K562 (cell line): ENCODE results near the gene MRPS10. TPM values are rescaled to one million over a fixed set of nuclear protein-coding genes. Genes with fewer than 3 reads are reported as not detected.

Experiments
- FOXJ2 ChIP-seq: fragments of 200-800 bp; sonication (Bioruptor generic); IDR thresholded peaks from 2 replicates; pipeline ENCODE4 v1.6.1; 2016; ENCODE audit warnings: missing genetic modification characterization, missing compliant biosample characterization
- KHSRP ChIP-seq: fragments of 450-650 bp; IDR thresholded peaks from 2 replicates; pipeline ENCODE4 v1.6.1; 2017
- MAFG ChIP-seq: fragments of 450-650 bp; conservative IDR thresholded peaks from 2 replicates; pipeline ENCODE4 v1.6.1; 2016; ENCODE audit warnings: missing genetic modification characterization, missing compliant biosample characterization
- NCOR1 ChIP-seq: fragments of 450-650 bp; IDR thresholded peaks from 2 replicates; pipeline ENCODE4 v1.6.1; 2016; ENCODE audit warnings: mild to moderate bottlenecking, moderate library complexity
- OTX1 ChIP-seq: fragments of 450-650 bp; formaldehyde crosslinking; IDR thresholded peaks from 2 replicates; pipeline ENCODE4 v1.4.0; 2022; ENCODE audit warnings: mild to moderate bottlenecking
- POLR2AphosphoS2 ChIP-seq: IDR thresholded peaks from 2 replicates; pipeline ENCODE4 v1.6.1; 2012; ENCODE audit warnings: low read length, improper control_type of control experiment
- POLR2B ChIP-seq: fragments of 450-650 bp; IDR thresholded peaks from 2 replicates; pipeline ENCODE4 v1.6.1; 2018; ENCODE audit warnings: low read depth; ENCODE audit not compliant: partially characterized antibody
- RAD21 ChIP-seq, 2 experiments: fragments of 250-450 bp in 1 of 2; fragments of 450-650 bp in 1 of 2; sonication (Bioruptor Pico) in 1 of 2; formaldehyde crosslinking in 1 of 2; IDR thresholded peaks in 1 of 2; conservative IDR thresholded peaks in 1 of 2; 2 replicates each; pipeline versions ENCODE4 v1.4.0 to v1.8.0; 2020 to 2022; ENCODE audit warnings: mild to moderate bottlenecking in 2 of 2, moderate library complexity in 1 of 2
- ZNF583 ChIP-seq: fragments of 250-450 bp; sonication (Bioruptor Pico); IDR thresholded peaks from 2 replicates; pipeline ENCODE4 v1.4.0; 2020
- ZSCAN32 ChIP-seq: fragments of 450-650 bp; formaldehyde crosslinking; IDR thresholded peaks from 2 replicates; pipeline ENCODE4 v1.4.0; 2020; ENCODE audit warnings: mild to moderate bottlenecking, moderate library complexity
- polyA plus RNA-seq, 8 experiments: library from polyadenylated mRNA; depleted of rRNA in 4 of 8; stranded (reverse) in 5 of 8; unstranded in 3 of 8; fragments of >200 nt; fragmentation: Nextera tagmentation in 2 of 8; fragmentation: Illumina TruSeq in 1 of 8; extraction: Ambion mirVana in 2 of 8; extraction: Trizol in 1 of 8; gene quantifications; 2 replicates each; pipeline versions ENCODE4 v1.2.1 to v1.2.3, GENCODE V29; 2011 to 2014; ENCODE audit warnings: inconsistent platforms in 1 of 8, missing spikeins in 1 of 8
- total RNA-seq, 7 experiments: library from RNA; depleted of rRNA in 6 of 7; stranded (reverse); fragments of >200 nt in 6 of 7; fragmentation: Illumina TruSeq in 2 of 7; extraction: Trizol in 2 of 7; gene quantifications; 2 replicates each; pipeline versions ENCODE4 v1.2.1 to v1.2.3, GENCODE V29; 2011 to 2021; ENCODE audit warnings: low replicate concordance in 1 of 7
- TF ChIP-seq, protein P1 (sequence below), 2 experiments: fragments of 450-650 bp; IDR thresholded peaks; 2 replicates each; pipeline ENCODE4 v1.6.1; 2016
- TF ChIP-seq, protein P2 (sequence below): sonication (generic); formaldehyde crosslinking; IDR thresholded peaks from 2 replicates; pipeline ENCODE4 v1.8.0; 2022; ENCODE audit warnings: missing genetic modification reagents, mild to moderate bottlenecking, borderline replicate concordance
- TF ChIP-seq, protein P3 (sequence below): fragments of 450-650 bp; IDR thresholded peaks from 2 replicates; pipeline ENCODE4 v1.6.1; 2016; ENCODE audit warnings: mild to moderate bottlenecking

MRPS10 gene
- total and polyA plus RNA-seq, 9 of the 15 experiments (the other 6 are each of a cell fraction or from before 2014, with no cell fraction given) = 48.6 to 166 (median 93.7) TPM

DNA sequence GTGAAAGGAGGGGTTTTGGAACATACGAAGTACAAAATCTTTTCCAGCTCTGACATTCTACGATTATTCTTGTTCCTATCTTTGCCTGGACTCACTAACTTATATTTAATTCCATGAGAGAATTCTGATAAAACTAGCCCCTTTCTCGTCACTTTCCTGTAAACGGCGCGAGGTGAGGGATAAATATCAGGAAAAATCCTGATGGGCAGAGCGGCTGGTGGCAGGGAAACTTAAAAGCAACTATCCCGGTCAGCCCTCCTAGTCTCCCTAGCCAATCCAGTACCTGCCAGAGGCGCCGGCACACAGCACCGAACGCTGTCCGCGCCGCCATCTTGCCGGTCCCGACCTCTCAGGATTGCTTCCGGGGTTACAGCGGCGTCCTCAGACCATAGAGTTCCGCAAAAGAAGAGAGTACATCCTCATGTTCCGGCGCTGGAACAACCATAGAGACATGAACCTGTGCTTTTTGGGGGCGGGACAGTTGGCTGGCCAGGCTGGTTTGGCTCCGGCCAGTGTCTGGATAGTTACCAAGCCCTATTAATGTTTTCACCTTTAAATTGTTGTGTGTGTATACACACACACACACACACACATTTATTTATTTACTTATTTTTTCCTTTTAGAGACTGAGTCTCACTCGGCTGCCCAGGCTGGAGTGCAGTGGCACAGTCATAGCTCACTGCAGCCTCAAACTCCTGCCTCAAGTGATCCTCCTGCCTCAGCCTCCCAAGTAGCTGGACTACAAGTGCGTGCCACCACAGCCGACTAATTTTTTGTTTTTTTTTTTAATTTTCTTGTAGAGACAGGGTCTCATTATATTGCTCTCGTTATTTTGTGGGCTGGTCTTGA is at the start of gene MRPS10 (continued):
- TF ChIP-seq, protein P1, sequence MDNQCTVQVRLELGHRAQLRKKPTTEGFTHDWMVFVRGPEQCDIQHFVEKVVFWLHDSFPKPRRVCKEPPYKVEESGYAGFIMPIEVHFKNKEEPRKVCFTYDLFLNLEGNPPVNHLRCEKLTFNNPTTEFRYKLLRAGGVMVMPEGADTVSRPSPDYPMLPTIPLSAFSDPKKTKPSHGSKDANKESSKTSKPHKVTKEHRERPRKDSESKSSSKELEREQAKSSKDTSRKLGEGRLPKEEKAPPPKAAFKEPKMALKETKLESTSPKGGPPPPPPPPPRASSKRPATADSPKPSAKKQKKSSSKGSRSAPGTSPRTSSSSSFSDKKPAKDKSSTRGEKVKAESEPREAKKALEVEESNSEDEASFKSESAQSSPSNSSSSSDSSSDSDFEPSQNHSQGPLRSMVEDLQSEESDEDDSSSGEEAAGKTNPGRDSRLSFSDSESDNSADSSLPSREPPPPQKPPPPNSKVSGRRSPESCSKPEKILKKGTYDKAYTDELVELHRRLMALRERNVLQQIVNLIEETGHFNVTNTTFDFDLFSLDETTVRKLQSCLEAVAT (IDR thresholded peaks at IDR 0.05) = peak; percentile 53 to 55; a peak in 2 of 4 replicates
- TF ChIP-seq POLR2B = peak; percentile 90
- no peak; the same call in 1 of the 2 replicates for TF ChIP-seq OTX1 (CRISPR knock-in tag)
- no peak for TF ChIP-seq ZSCAN32
- TF ChIP-seq ZNF583 (CRISPR knock-in tag) = 0 out of 2 replicates have a peak, but pooled peaks have one; percentile 45
- TF ChIP-seq, protein P2, sequence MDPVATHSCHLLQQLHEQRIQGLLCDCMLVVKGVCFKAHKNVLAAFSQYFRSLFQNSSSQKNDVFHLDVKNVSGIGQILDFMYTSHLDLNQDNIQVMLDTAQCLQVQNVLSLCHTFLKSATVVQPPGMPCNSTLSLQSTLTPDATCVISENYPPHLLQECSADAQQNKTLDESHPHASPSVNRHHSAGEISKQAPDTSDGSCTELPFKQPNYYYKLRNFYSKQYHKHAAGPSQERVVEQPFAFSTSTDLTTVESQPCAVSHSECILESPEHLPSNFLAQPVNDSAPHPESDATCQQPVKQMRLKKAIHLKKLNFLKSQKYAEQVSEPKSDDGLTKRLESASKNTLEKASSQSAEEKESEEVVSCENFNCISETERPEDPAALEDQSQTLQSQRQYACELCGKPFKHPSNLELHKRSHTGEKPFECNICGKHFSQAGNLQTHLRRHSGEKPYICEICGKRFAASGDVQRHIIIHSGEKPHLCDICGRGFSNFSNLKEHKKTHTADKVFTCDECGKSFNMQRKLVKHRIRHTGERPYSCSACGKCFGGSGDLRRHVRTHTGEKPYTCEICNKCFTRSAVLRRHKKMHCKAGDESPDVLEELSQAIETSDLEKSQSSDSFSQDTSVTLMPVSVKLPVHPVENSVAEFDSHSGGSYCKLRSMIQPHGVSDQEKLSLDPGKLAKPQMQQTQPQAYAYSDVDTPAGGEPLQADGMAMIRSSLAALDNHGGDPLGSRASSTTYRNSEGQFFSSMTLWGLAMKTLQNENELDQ (CRISPR knock-in tag) = no peak
- no peak for TF ChIP-seq RAD21 (CRISPR knock-in tag; conservative IDR thresholded peaks at IDR 0.05 in 1 of 2, IDR thresholded peaks at IDR 0.05 in 1 of 2)
- TF ChIP-seq, protein P3, sequence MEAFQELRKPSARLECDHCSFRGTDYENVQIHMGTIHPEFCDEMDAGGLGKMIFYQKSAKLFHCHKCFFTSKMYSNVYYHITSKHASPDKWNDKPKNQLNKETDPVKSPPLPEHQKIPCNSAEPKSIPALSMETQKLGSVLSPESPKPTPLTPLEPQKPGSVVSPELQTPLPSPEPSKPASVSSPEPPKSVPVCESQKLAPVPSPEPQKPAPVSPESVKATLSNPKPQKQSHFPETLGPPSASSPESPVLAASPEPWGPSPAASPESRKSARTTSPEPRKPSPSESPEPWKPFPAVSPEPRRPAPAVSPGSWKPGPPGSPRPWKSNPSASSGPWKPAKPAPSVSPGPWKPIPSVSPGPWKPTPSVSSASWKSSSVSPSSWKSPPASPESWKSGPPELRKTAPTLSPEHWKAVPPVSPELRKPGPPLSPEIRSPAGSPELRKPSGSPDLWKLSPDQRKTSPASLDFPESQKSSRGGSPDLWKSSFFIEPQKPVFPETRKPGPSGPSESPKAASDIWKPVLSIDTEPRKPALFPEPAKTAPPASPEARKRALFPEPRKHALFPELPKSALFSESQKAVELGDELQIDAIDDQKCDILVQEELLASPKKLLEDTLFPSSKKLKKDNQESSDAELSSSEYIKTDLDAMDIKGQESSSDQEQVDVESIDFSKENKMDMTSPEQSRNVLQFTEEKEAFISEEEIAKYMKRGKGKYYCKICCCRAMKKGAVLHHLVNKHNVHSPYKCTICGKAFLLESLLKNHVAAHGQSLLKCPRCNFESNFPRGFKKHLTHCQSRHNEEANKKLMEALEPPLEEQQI = peak; percentile 55; the same call in 1 of the 2 replicates
- no peak for TF ChIP-seq MAFG
- peak; percentile 81; the same call in 1 of the 2 replicates for TF ChIP-seq POLR2AphosphoS2
- TF ChIP-seq FOXJ2 (tag) = peak; percentile 80
- TF ChIP-seq KHSRP = no peak
- TF ChIP-seq NCOR1 = 0 out of 2 replicates have a peak, but pooled peaks have one; percentile 14
